ENCODE results near the gene C10orf90. TPM values are rescaled to one million over a fixed set of nuclear protein-coding genes. Genes with fewer than 3 reads are reported as not detected.

Gene C10orf90
- total RNA-seq, 2 experiments from 2014 or later, result not detected

GRCh38 chr10:126661841-126662515, 8.5 kb downstream of the C10orf90 start:
- no peak overlapping the region for H3K4me3 Mint-ChIP-seq
- H3K36me3 Mint-ChIP-seq, result no peaks in the 10 kb centered on the region
- peaks cover 5% of the 10 kb centered on the region for H3K4me1 Mint-ChIP-seq
- H3K27ac Mint-ChIP-seq, result no peak overlapping the region
- no peaks in the 10 kb centered on the region for H3K9me3 Mint-ChIP-seq
- peaks cover 13% of the 10 kb centered on the region for H3K27me3 Mint-ChIP-seq
- no peak for DNase-seq

GRCh38 chr10:126661356-126661755, 9.1 kb downstream of the C10orf90 start:
- Mint-ChIP-seq H3K27me3 (peaks cover 11% of the 10 kb centered on the region), H3K27ac (no peak overlapping the region), H3K36me3 (no peaks in the 10 kb centered on the region), H3K4me1 (peaks cover 5% of the 10 kb centered on the region), H3K4me3 (no peak overlapping the region), H3K9me3 (no peaks in the 10 kb centered on the region)
- DNase-seq, result no peak

GRCh38 chr10:126659750-126660149, 10.7 kb downstream of the C10orf90 start:
- peaks cover 8% of the 10 kb centered on the region for H3K27me3 Mint-ChIP-seq
- H3K4me1 Mint-ChIP-seq, result peaks cover 5% of the 10 kb centered on the region
- H3K36me3 Mint-ChIP-seq, result no peaks in the 10 kb centered on the region
- DNase-seq, result no peak
- H3K27ac Mint-ChIP-seq, result no peak overlapping the region
- H3K9me3 Mint-ChIP-seq, result peaks cover 1% of the 10 kb centered on the region
- no peak overlapping the region for H3K4me3 Mint-ChIP-seq

- H3K4me3 Mint-ChIP-seq, result no peak overlapping the region
- no peaks in the 10 kb centered on the region for H3K36me3 Mint-ChIP-seq
- peaks cover 5% of the 10 kb centered on the region for H3K4me1 Mint-ChIP-seq
- DNase-seq, result no peak
- peaks cover 4% of the 10 kb centered on the region for H3K27me3 Mint-ChIP-seq
- no peak overlapping the region for H3K27ac Mint-ChIP-seq
- H3K9me3 Mint-ChIP-seq, result peaks cover 1% of the 10 kb centered on the region
These were observed 11.6 kb downstream of the C10orf90 start for GRCh38 chr10:126658928-126659327.

- Mint-ChIP-seq H3K27me3 (no peaks in the 10 kb centered on the region), H3K4me1 (no peaks in the 10 kb centered on the region), H3K9me3 (peaks cover 1% of the 10 kb centered on the region), H3K4me3 (no peak overlapping the region), H3K36me3 (no peaks in the 10 kb centered on the region), H3K27ac (no peak overlapping the region)
- DNase-seq, result no peak
These were observed 15.9 kb downstream of the C10orf90 start for GRCh38 chr10:126654579-126654978.

- H3K4me1 Mint-ChIP-seq, result no peaks in the 10 kb centered on the region
- H3K36me3 Mint-ChIP-seq, result no peaks in the 10 kb centered on the region
- H3K27me3 Mint-ChIP-seq, result no peaks in the 10 kb centered on the region
- peaks cover 1% of the 10 kb centered on the region for H3K9me3 Mint-ChIP-seq
- DNase-seq, result no peak
- H3K4me3 Mint-ChIP-seq, result no peak overlapping the region
- no peak overlapping the region for H3K27ac Mint-ChIP-seq
These were observed 19.0 kb downstream of the C10orf90 start for GRCh38 chr10:126651467-126651866.

GRCh38 chr10:126650161-126650560, 20.3 kb downstream of the C10orf90 start:
- Mint-ChIP-seq H3K9me3 (no peaks in the 10 kb centered on the region), H3K27ac (no peak overlapping the region), H3K4me3 (no peak overlapping the region), H3K36me3 (no peaks in the 10 kb centered on the region), H3K4me1 (no peaks in the 10 kb centered on the region), H3K27me3 (no peaks in the 10 kb centered on the region)
- DNase-seq, result no peak

- Mint-ChIP-seq H3K36me3 (no peaks in the 10 kb centered on the region), H3K4me3 (no peak overlapping the region), H3K9me3 (no peaks in the 10 kb centered on the region), H3K27ac (no peak overlapping the region), H3K4me1 (no peaks in the 10 kb centered on the region), H3K27me3 (no peaks in the 10 kb centered on the region)
- DNase-seq, result no peak
These were observed 23.4 kb downstream of the C10orf90 start for GRCh38 chr10:126647116-126647515.

GRCh38 chr10:126646110-126646509, 24.4 kb downstream of the C10orf90 start:
- no peak for DNase-seq

GRCh38 chr10:126640401-126640800, 30.1 kb downstream of the C10orf90 start:
- Mint-ChIP-seq H3K9me3 (no peaks in the 10 kb centered on the region), H3K4me3 (no peak overlapping the region), H3K27ac (no peak overlapping the region), H3K36me3 (no peaks in the 10 kb centered on the region), H3K27me3 (no peaks in the 10 kb centered on the region), H3K4me1 (no peaks in the 10 kb centered on the region)
- no peak for DNase-seq

More at GRCh38 chr10:126646110-126646509, 24.4 kb downstream of the C10orf90 start:
- no peak overlapping the region for H3K27ac Mint-ChIP-seq
- H3K4me3 Mint-ChIP-seq, result no peak overlapping the region
- H3K4me1 Mint-ChIP-seq, result no peaks in the 10 kb centered on the region
- H3K9me3 Mint-ChIP-seq, result no peaks in the 10 kb centered on the region
- no peaks in the 10 kb centered on the region for H3K36me3 Mint-ChIP-seq
- no peaks in the 10 kb centered on the region for H3K27me3 Mint-ChIP-seq

GRCh38 chr10:126639084-126639483, 31.4 kb downstream of the C10orf90 start:
- no peaks in the 10 kb centered on the region for H3K4me1 Mint-ChIP-seq
- no peak for DNase-seq
- H3K4me3 Mint-ChIP-seq, result no peak overlapping the region
- H3K27me3 Mint-ChIP-seq, result no peaks in the 10 kb centered on the region
- no peaks in the 10 kb centered on the region for H3K36me3 Mint-ChIP-seq
- no peaks in the 10 kb centered on the region for H3K9me3 Mint-ChIP-seq
- H3K27ac Mint-ChIP-seq, result no peak overlapping the region

GRCh38 chr10:126638542-126638941, 32.0 kb downstream of the C10orf90 start:
- Mint-ChIP-seq H3K36me3 (no peaks in the 10 kb centered on the region), H3K27me3 (no peaks in the 10 kb centered on the region), H3K4me3 (no peak overlapping the region), H3K27ac (no peak overlapping the region), H3K9me3 (no peaks in the 10 kb centered on the region), H3K4me1 (no peaks in the 10 kb centered on the region)
- no peak for DNase-seq

GRCh38 chr10:126637501-126637900, 33.0 kb downstream of the C10orf90 start:
- H3K27ac Mint-ChIP-seq, result no peak overlapping the region
- H3K4me1 Mint-ChIP-seq, result no peaks in the 10 kb centered on the region
- H3K9me3 Mint-ChIP-seq, result no peaks in the 10 kb centered on the region
- H3K27me3 Mint-ChIP-seq, result no peaks in the 10 kb centered on the region
- no peak overlapping the region for H3K4me3 Mint-ChIP-seq
- H3K36me3 Mint-ChIP-seq, result no peaks in the 10 kb centered on the region
- DNase-seq, result no peak

GRCh38 chr10:126634911-126635310, 35.6 kb downstream of the C10orf90 start:
- DNase-seq, result no peak
- Mint-ChIP-seq H3K36me3 (no peaks in the 10 kb centered on the region), H3K4me1 (no peaks in the 10 kb centered on the region), H3K4me3 (no peak overlapping the region), H3K27ac (no peak overlapping the region), H3K9me3 (no peaks in the 10 kb centered on the region), H3K27me3 (peaks cover 4% of the 10 kb centered on the region)

- H3K27me3 Mint-ChIP-seq, result peaks cover 4% of the 10 kb centered on the region
- H3K4me1 Mint-ChIP-seq, result no peaks in the 10 kb centered on the region
- no peak overlapping the region for H3K4me3 Mint-ChIP-seq
- H3K27ac Mint-ChIP-seq, result no peak overlapping the region
- H3K9me3 Mint-ChIP-seq, result no peaks in the 10 kb centered on the region
- H3K36me3 Mint-ChIP-seq, result no peaks in the 10 kb centered on the region
- DNase-seq, result no peak
These were observed 36.1 kb downstream of the C10orf90 start for GRCh38 chr10:126634347-126634746.

- Mint-ChIP-seq H3K4me1 (no peaks in the 10 kb centered on the region), H3K27ac (no peak overlapping the region), H3K36me3 (no peaks in the 10 kb centered on the region), H3K27me3 (peaks cover 4% of the 10 kb centered on the region), H3K9me3 (no peaks in the 10 kb centered on the region), H3K4me3 (no peak overlapping the region)
- DNase-seq, result no peak
These were observed 37.8 kb downstream of the C10orf90 start for GRCh38 chr10:126632705-126633104.

Measured in activated naive CD8-positive, alpha-beta T cell treated with anti-CD3 and anti-CD28 coated beads for 36 hours (primary cell).